Effector memory CD8-positive, alpha-beta T cell (primary cell): ENCODE results near the gene BTRC.
"Not testable (repeated sequence)": the region's sequence is repeated elsewhere in the genome, so short reads cannot be mapped to it uniquely, and the experiment has no call there.

Source experiments
- ATAC-seq: fragments of 150-1000 bp; cut with Tn5 transposase; replicated peaks from 2 replicates; pipeline ENCODE4 v1.10.0; 2021; ENCODE audit warnings: mild to moderate bottlenecking, moderate library complexity
- DNase-seq, 3 experiments: peaks; one replicate each; pipeline ENCODE4 v3.0.0; 2021
- H3K27ac Mint-ChIP-seq, 2 donors: one replicate each; pipeline ENCODE4 v1.8.0; 2022; ENCODE audit warnings: mild to moderate bottlenecking in 2 of 2, mixed read lengths in 2 of 2, moderate library complexity in 2 of 2
- H3K27me3 Mint-ChIP-seq, 2 donors: one replicate each; pipeline ENCODE4 v1.8.0; 2022; ENCODE audit warnings: mixed read lengths in 2 of 2
- H3K36me3 Mint-ChIP-seq: one replicate; pipeline ENCODE4 v1.8.0; 2022; ENCODE audit warnings: mild to moderate bottlenecking, moderate library complexity, mixed read lengths; ENCODE audit not compliant: insufficient read depth
- H3K4me1 Mint-ChIP-seq, 2 donors: one replicate each; pipeline ENCODE4 v1.8.0; 2022; ENCODE audit warnings: low read depth in 2 of 2, mixed read lengths in 2 of 2
- H3K4me3 Mint-ChIP-seq, 2 donors: one replicate each; pipeline ENCODE4 v1.8.0; 2022; ENCODE audit warnings: mild to moderate bottlenecking in 2 of 2, mixed read lengths in 2 of 2, moderate library complexity in 2 of 2
- H3K9me3 Mint-ChIP-seq, 2 donors: one replicate each; pipeline ENCODE4 v1.8.0; 2022; ENCODE audit warnings: mixed read lengths in 2 of 2

Gene BTRC

DNA sequence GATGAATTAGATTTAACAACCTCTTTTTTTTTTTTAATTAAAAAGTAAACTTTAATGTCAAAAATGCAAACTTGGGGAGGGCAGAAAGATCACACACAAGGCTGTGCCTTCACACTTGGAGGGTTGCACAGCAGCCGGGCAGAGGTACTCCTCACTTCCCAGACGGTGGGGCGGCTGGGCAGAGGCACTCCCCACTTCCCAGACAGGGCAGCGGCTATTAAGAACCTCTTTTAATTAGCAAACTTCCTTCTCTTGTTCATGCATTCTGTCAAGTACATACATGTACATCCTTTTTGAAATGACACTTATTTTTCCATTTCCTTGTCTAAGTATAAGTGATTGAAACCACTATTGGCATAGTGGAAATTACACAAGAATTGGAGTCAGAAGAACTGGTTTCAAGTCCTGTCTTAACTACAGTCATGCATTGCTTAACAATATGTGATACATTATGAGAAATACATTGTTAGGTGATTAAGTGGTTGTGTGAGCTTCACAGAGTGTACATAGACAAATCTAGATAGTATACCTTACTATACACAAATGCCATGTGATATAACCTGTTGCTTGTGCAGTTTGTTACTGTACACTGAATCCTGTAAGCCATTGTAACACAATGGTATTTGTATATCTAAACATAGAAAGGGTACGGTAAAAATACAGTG, 26.5 kb downstream of the BTRC start:
- H3K27ac Mint-ChIP-seq, result no peak overlapping the region
- H3K4me1 Mint-ChIP-seq, result peaks cover 7 to 25% of the 10 kb centered on the region in 2 donors
- no peaks in the 10 kb centered on the region for H3K9me3 Mint-ChIP-seq
- H3K4me3 Mint-ChIP-seq, result no peak overlapping the region
- ATAC-seq (no peak), DNase-seq (no peak)
- H3K36me3 Mint-ChIP-seq, result peaks cover 4% of the 10 kb centered on the region
- H3K27me3 Mint-ChIP-seq, result no peaks in the 10 kb centered on the region

DNA sequence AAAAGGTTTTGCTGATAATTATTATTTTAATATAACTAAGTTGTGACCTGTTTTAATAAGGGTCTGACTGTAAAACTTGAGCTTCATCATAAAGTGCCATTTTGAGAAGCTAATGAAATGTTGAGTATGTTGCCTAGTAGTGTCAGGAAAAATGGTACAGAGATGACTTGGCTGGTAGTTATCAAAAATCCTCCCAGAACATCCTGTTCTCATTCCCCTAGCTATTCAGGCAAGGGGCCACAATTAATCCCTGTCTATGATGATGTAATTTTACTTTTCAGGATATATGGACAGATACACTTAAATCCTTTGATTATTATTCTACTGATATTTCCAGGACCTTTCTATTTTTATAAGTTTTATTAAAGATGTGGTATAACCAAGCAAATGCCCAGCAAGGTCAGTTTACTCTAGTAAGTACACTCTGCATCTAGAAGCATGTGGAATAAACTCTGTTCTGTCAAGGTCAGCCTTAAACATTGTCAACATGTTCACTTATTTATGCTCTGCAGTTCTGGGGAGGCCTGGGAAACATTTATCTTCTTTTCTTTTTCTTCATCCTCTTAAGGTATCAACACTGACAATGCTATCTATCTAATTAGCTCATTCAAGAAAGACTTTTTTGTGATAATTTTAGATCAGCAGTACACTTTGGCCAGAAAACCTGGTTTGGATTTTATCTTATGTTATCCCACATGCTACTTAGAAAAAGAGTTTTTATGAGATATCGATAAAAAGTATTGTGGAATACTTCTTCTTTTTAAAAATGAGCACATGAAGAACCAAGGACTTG, 32.1 kb downstream of the BTRC start:
- Mint-ChIP-seq H3K27ac (no peak overlapping the region), H3K9me3 (no peaks in the 10 kb centered on the region), H3K4me1 (peaks cover 6 to 20% of the 10 kb centered on the region in 2 donors), H3K36me3 (peaks cover 4% of the 10 kb centered on the region), H3K27me3 (no peaks in the 10 kb centered on the region), H3K4me3 (no peak overlapping the region)
- DNase-seq (no peak), ATAC-seq (no peak)

DNA sequence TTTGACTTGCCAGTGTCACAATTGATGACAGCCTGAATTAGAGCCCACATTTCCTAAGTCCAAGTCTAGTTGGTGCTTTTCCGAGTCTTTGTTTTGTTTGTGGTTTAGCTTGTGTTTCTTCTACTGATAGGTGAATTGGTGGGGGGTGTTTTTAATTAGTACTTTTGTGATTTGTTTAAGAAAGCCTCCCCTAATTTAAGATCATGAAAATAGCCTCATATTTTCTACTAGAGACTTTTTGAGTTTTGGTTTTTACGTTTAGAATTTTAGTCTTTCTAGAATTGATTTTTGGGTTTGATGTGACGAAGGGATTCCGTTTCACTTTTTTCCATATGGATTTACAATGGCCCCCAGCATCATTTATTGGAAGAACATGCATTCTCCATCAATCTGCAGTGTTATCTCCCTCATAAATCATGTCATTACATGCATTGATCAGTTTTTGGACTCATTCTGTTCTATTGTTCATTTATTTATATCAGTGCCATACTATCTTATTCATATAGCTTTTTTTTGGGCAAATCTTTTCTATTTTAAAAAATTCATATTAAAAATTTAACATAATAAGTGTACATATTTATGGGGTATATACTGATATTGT, 32.8 kb downstream of the BTRC start:
- H3K9me3 Mint-ChIP-seq, result no peaks in the 10 kb centered on the region
- H3K36me3 Mint-ChIP-seq, result peaks cover 4% of the 10 kb centered on the region
- ATAC-seq, result no peak
- no peaks in the 10 kb centered on the region for H3K27me3 Mint-ChIP-seq
- no peak for DNase-seq
- peaks cover 6 to 13% of the 10 kb centered on the region in 2 donors for H3K4me1 Mint-ChIP-seq
- H3K27ac Mint-ChIP-seq, result no peak overlapping the region
- H3K4me3 Mint-ChIP-seq, result no peak overlapping the region

DNA sequence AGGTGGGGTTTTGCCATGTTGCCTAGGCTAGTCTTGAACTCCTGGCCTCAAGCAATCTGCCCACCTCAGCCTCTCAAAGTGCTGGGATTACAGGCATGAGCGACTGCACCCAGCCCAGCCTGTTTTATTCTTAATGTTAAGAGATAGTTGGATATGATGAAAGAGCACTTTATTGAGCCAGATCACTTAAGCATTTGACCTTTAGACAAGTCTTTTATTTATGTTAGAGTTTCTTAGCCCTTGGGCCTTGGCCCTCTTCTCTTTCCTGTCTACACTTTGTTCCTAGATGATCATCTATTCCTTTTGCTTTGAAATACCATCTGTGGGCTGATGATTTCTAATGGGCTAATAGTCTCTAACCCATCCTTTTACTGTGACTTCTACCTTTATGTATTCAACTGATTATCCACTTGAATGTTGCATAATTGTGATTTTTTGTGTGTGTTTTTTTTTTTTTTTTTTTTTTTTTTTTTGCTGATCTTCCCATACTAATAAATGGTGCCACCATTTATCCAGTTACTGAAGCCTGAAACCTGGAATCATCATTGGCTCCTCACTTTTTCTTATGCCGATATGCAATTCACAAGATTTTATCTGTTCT, 34.8 kb downstream of the BTRC start:
- H3K9me3 Mint-ChIP-seq, result no peaks in the 10 kb centered on the region
- no peak overlapping the region for H3K27ac Mint-ChIP-seq
- H3K36me3 Mint-ChIP-seq, result peaks cover 4% of the 10 kb centered on the region
- no peak for ATAC-seq
- DNase-seq, result no peak
- no peak overlapping the region for H3K4me3 Mint-ChIP-seq
- peaks cover 5 to 18% of the 10 kb centered on the region in 2 donors for H3K4me1 Mint-ChIP-seq
- no peaks in the 10 kb centered on the region for H3K27me3 Mint-ChIP-seq

DNA sequence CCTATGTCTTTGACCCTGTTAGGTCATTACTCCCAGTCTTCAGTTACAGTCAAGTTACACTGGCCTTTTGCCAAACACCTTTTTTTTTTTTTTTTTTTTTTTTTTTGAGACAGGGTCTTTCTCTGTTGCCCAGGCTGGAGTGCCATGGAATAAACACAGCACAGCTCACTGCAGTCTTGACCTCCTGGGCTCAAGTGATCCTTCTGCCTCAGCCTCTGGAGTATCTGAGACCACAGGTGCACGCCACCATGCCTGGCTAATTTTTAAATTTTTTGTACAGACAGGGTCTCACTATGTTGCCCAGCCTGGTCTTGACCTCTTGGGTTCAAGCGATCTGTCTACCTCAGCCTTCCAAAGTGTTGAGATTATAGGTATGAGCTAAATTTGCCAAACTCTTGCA, 35.6 kb downstream of the BTRC start:
- not testable (repeated sequence) for H3K27me3 Mint-ChIP-seq, H3K36me3 Mint-ChIP-seq, H3K27ac Mint-ChIP-seq, DNase-seq, ATAC-seq, H3K9me3 Mint-ChIP-seq, H3K4me3 Mint-ChIP-seq
- peaks cover 2 to 14% of the 10 kb centered on the region in 2 donors for H3K4me1 Mint-ChIP-seq

DNA sequence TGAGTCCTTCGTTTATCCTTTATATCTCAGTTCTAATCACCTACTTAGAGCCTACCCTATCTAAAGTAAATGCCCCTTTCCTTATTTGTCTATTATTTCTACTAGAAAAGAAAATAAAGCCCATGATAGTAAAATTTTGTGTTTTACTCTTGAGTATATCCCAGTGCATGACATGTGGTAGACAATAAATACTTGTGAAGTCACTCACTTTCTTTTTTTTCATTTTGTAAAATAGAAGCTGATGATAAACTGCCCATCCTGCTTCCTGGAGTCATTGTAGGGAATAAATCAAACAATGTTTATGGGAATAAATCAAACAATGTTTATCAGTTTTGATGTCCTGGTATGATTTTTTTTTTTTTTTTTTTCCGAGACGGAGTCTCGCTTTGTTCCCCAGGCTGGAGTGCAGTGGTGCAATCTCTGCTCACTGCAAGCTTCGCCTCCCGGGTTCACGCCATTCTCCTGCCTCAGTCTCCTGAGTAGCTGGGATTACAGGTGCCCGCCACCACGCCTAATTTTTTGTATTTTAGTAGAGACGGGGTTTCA, 36.1 kb downstream of the BTRC start:
- Mint-ChIP-seq H3K27ac (no peak overlapping the region), H3K4me1 (peaks cover 2 to 14% of the 10 kb centered on the region in 2 donors)

DNA sequence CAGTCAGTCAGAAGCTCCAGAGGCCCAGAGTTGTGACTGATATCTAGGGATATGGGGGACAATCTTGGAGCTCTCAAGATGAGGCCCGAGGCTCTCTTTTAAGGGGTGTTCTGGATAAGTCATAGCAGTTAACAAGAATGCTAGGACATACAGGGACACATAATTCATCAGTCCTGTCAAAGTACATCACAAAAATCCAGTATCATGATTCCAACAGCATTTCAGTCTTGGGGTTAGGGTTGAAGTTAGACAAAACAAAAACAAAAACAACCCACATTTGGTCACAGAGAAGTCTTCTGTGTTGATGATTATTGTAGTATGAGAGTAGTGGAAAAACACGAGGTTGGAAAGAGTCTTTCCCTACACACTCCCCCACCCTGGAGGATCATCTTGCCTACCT, 39.4 kb downstream of the BTRC start:
- H3K4me1 Mint-ChIP-seq, result peaks cover 9 to 32% of the 10 kb centered on the region in 2 donors
- ATAC-seq (no peak), DNase-seq (no peak)
- no peak overlapping the region for H3K4me3 Mint-ChIP-seq
- peak overlapping the region in 1 of 2 donors; percentile 23 for H3K27ac Mint-ChIP-seq
- no peaks in the 10 kb centered on the region for H3K27me3 Mint-ChIP-seq
- H3K36me3 Mint-ChIP-seq, result no peaks in the 10 kb centered on the region
- no peaks in the 10 kb centered on the region for H3K9me3 Mint-ChIP-seq

More for the DNA sequence above, 36.1 kb downstream of the BTRC start:
- Mint-ChIP-seq H3K4me3 (no peak overlapping the region), H3K9me3 (no peaks in the 10 kb centered on the region), H3K36me3 (no peaks in the 10 kb centered on the region), H3K27me3 (no peaks in the 10 kb centered on the region)
- DNase-seq (no peak), ATAC-seq (no peak)

DNA sequence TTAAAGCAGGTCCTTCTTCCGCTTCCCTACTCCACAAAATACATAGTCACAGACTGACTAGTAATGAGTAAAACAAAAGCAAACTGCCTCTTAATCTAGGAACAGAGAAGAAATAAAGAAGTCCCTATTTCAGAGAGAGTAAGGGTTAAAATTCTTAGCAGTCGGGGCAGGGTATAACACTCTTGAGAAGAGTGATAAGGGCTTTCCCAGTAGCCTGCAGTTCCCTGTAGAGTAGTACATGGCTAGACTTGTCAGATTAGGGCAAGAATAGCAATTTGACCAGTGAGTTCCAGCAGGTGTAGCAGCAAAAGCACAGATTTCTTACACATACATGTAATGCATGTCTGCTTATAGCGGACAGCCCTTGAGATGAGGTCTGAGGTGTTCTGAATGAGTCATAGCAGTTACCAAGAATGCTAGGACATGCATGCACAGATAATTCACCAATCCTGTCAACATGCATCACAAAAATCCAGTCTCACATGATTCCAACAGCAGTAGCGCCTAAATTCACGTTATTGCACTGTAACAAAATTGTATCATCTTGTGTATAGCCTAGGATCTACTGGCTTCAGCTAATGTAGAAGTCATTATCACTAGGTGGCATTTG, 40.7 kb downstream of the BTRC start:
- no peak for ATAC-seq
- peaks cover 9 to 29% of the 10 kb centered on the region in 2 donors for H3K4me1 Mint-ChIP-seq
- H3K27me3 Mint-ChIP-seq, result no peaks in the 10 kb centered on the region

DNA sequence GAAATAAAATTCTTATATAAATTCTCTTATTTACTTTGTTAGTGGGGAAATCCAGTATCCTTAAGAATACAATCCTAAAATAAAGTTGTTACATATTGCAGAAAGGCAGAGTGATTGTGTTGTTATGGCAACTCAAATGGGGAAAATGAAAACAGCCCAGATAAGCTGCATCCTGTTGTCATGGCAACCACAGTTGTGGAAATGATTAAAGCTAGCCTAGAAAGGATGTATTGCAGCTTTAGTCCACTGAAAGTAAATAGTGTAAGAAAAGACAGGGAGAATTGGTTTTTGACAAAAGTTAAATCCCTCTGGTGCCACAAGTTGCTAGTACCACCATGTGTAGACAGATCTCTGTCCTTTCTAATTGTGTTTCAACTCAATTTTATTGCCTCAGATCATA, 43.2 kb downstream of the BTRC start:
- Mint-ChIP-seq H3K4me3 (no peak overlapping the region), H3K27ac (peak overlapping the region; percentile 29 to 72), H3K36me3 (no peaks in the 10 kb centered on the region), H3K9me3 (no peaks in the 10 kb centered on the region), H3K4me1 (peaks cover 9 to 29% of the 10 kb centered on the region in 2 donors), H3K27me3 (no peaks in the 10 kb centered on the region)
- DNase-seq (peak; percentile 11 to 26 (median 14)), ATAC-seq (peak; percentile 85)

More for the DNA sequence above, 40.7 kb downstream of the BTRC start:
- Mint-ChIP-seq H3K36me3 (no peaks in the 10 kb centered on the region), H3K4me3 (no peak overlapping the region), H3K9me3 (no peaks in the 10 kb centered on the region), H3K27ac (peak overlapping the region in 1 of 2 donors; percentile 60)
- no peak for DNase-seq

DNA sequence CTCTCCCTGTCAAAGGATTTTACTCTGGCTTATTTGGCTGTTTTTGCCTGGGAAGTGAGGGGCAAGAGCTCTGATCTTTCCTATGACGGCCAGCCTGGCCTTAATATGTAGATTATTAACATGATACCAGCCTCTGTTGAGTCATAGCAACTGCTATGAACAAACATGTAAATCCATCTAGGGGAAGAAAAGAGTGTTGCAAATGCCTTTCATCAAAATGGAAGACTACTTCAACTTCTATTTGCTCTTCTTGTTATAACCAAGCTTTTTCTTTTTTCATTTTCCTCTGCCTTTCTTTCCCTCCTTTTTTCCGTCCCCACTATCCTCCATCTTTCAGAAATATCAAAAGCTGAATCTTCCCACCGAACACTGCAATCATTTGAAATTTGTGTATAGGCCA, 46.6 kb downstream of the BTRC start:
- H3K4me1 Mint-ChIP-seq, result peaks cover 13 to 26% of the 10 kb centered on the region in 2 donors
- H3K27ac Mint-ChIP-seq, result no peak overlapping the region
- no peaks in the 10 kb centered on the region for H3K36me3 Mint-ChIP-seq
- no peak for DNase-seq
- H3K27me3 Mint-ChIP-seq, result no peaks in the 10 kb centered on the region
- no peak overlapping the region for H3K4me3 Mint-ChIP-seq
- no peak for ATAC-seq
- no peaks in the 10 kb centered on the region for H3K9me3 Mint-ChIP-seq

DNA sequence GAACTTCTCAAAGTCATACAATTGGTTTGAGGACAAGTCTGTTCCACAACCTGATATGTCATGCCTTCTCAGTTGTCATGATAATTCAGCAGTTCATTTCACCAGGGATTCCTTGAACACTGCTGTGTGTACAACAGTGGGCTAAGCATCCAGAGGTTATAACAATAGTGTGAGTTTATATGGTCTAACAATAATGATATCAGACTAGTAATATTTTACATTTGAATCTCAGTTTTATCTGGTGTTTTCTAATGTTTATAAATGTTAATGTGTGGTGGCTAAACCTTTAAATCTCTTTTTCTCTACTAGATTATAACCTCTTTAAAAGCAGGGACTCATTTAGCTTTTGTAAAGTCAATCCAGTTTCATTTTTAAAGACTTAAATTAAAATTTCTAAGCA, 48.7 kb downstream of the BTRC start:
- no peaks in the 10 kb centered on the region for H3K9me3 Mint-ChIP-seq
- no peak for ATAC-seq
- H3K4me3 Mint-ChIP-seq, result no peak overlapping the region

DNA sequence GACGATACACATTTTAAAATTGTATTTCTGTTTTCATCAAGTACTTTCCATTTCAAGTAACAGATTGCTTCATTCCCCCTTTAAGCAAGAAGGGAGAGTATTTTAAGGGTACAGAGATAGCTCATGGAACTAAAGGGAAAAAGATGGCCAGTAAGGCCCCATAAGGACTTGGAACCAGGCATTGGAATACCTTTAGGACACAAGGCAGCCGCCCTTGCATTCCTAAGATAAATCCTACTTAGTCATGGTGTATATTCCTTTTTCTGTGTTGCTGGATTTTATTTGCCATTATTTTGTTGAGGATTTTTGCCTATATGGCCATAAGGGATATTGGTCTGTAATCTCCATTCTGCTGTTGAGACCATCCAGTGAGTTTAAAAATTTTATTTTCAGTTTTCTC, 49.2 kb downstream of the BTRC start:
- no peaks in the 10 kb centered on the region for H3K27me3 Mint-ChIP-seq
- DNase-seq, result no peak

More for the DNA sequence above, 48.7 kb downstream of the BTRC start:
- Mint-ChIP-seq H3K36me3 (peaks cover 4% of the 10 kb centered on the region), H3K27ac (no peak overlapping the region), H3K4me1 (peaks cover 9 to 11% of the 10 kb centered on the region in 2 donors), H3K27me3 (no peaks in the 10 kb centered on the region)
- no peak for DNase-seq

DNA sequence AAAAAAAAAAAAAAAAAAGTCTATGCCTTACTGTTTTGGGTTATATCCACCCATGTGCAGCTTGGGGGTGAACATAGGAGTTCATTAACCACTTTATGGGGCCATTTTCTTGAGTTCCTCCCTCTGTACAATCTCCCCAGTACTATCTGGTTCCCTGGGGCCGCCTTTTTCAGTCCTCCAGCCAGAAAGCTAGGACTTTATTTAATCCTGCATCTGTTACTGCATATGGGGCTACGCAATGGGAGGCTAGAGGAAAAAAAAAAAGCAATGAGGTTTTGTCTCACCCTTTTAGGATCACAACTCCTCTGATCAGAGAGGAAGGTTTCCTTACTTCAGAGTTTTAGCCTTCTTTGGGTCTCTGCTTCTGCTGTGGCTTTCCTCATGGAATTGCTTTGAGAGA, 51.0 kb downstream of the BTRC start:
- H3K27ac Mint-ChIP-seq, result no peak overlapping the region
- no peak for DNase-seq
- peaks cover 6 to 8% of the 10 kb centered on the region in 2 donors for H3K4me1 Mint-ChIP-seq
- H3K36me3 Mint-ChIP-seq, result peaks cover 13% of the 10 kb centered on the region
- ATAC-seq, result no peak
- H3K4me3 Mint-ChIP-seq, result no peak overlapping the region
- no peaks in the 10 kb centered on the region for H3K27me3 Mint-ChIP-seq
- H3K9me3 Mint-ChIP-seq, result no peaks in the 10 kb centered on the region

More for the DNA sequence above, 49.2 kb downstream of the BTRC start:
- Mint-ChIP-seq H3K4me1 (peaks cover 6 to 8% of the 10 kb centered on the region in 2 donors), H3K27ac (no peak overlapping the region), H3K36me3 (peaks cover 6% of the 10 kb centered on the region), H3K4me3 (no peak overlapping the region), H3K9me3 (no peaks in the 10 kb centered on the region)
- no peak for ATAC-seq
